Neural crest cell (in vitro differentiated cells): ENCODE results near the gene ZFYVE28. TPM values are rescaled to one million over a fixed set of nuclear protein-coding genes. Genes with fewer than 3 reads are reported as not detected.
A peak's percentile ranks its signal among the peaks of the same experiment; 100 is the strongest.

ENCODE experiments used
- DNase-seq: peaks from one replicate; pipeline ENCODE4 v3.0.0; 2021; ENCODE audit warnings: low read depth, mixed read lengths, low spot score
- H3K27ac Mint-ChIP-seq: one replicate; pipeline ENCODE4 v1.8.0; 2021; ENCODE audit warnings: mild to moderate bottlenecking, mixed read lengths; ENCODE audit not compliant: unreplicated experiment
- H3K27me3 Mint-ChIP-seq: 2 replicates; pipeline ENCODE4 v1.8.0; 2021; ENCODE audit warnings: low read depth, mild to moderate bottlenecking, mixed read lengths
- H3K36me3 Mint-ChIP-seq: 2 replicates; pipeline ENCODE4 v1.8.0; 2021; ENCODE audit warnings: low read depth, mild to moderate bottlenecking, mixed read lengths
- H3K4me1 Mint-ChIP-seq: 2 replicates; pipeline ENCODE4 v1.8.0; 2021; ENCODE audit warnings: mixed read lengths
- H3K4me3 Mint-ChIP-seq: one replicate; pipeline ENCODE4 v1.8.0; 2021; ENCODE audit warnings: mild to moderate bottlenecking, mixed read lengths
- H3K9me3 Mint-ChIP-seq: 2 replicates; pipeline ENCODE4 v1.8.0; 2021; ENCODE audit warnings: mixed read lengths
- total RNA-seq: library from RNA; stranded (reverse); gene quantifications from 2 replicates; pipeline ENCODE4 v1.2.1, GENCODE V29; 2021
- TF ChIP-seq, protein P1 (sequence below): fragments of 200-600 bp; sonication (generic); conservative IDR thresholded peaks from 2 replicates; pipeline ENCODE4 v1.5.0; 2021; ENCODE audit warnings: antibody characterized with exemption, mild to moderate bottlenecking

Gene ZFYVE28
- total RNA-seq, 1 donor from 2014 or later = 1.4 TPM

DNA sequence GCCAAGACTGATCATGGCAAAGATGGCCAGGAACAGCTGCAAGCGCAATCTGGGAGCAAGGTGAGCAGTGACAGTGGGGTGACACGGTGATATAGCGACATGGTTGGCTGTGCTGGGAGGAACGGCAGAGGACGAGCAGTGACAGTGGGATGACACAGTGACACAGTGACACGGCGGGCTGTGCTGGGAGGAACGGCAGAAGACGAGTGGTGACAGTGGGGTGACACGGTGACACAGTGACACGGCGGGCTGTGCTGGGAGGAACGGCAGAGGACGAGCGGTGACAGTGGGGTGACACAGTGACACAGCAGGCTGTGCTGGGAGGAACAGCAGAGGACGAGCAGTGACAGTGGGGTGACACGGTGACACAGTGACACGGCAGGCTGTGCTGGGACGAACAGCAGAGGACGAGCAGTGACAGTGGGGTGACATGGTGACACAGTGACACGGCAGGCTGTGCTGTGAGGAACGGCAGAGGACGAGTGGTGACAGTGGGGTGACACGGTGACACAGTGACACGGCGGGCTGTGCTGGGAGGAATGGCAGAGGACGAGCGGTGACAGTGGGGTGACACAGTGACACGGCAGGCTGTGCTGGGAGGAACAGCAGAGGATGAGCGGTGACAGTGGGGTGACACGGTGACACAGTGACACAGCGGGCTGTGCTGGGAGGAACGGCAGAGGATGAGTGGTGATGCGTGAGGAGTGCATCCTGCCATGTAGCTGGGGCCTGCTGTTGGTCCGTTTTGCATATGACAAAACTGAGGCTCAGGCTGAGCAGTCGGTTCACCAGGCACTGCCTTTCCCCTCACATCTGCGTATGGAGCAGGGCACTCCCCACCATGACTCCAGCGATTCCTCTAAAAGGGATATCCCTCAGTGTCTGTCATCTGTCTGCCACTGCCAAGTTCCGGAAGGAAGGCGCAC is 120.6 kb downstream of the ZFYVE28 start:
- no peak for DNase-seq
- TF ChIP-seq, protein P1, sequence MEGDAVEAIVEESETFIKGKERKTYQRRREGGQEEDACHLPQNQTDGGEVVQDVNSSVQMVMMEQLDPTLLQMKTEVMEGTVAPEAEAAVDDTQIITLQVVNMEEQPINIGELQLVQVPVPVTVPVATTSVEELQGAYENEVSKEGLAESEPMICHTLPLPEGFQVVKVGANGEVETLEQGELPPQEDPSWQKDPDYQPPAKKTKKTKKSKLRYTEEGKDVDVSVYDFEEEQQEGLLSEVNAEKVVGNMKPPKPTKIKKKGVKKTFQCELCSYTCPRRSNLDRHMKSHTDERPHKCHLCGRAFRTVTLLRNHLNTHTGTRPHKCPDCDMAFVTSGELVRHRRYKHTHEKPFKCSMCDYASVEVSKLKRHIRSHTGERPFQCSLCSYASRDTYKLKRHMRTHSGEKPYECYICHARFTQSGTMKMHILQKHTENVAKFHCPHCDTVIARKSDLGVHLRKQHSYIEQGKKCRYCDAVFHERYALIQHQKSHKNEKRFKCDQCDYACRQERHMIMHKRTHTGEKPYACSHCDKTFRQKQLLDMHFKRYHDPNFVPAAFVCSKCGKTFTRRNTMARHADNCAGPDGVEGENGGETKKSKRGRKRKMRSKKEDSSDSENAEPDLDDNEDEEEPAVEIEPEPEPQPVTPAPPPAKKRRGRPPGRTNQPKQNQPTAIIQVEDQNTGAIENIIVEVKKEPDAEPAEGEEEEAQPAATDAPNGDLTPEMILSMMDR = no peak
- peaks cover 5% of the 10 kb centered on the region for H3K36me3 Mint-ChIP-seq
- peak overlapping the region; percentile 84 for H3K27ac Mint-ChIP-seq
- peaks cover 3% of the 10 kb centered on the region for H3K27me3 Mint-ChIP-seq
- no peak overlapping the region for H3K4me3 Mint-ChIP-seq
- peaks cover 5% of the 10 kb centered on the region for H3K9me3 Mint-ChIP-seq
- H3K4me1 Mint-ChIP-seq = no peaks in the 10 kb centered on the region

DNA sequence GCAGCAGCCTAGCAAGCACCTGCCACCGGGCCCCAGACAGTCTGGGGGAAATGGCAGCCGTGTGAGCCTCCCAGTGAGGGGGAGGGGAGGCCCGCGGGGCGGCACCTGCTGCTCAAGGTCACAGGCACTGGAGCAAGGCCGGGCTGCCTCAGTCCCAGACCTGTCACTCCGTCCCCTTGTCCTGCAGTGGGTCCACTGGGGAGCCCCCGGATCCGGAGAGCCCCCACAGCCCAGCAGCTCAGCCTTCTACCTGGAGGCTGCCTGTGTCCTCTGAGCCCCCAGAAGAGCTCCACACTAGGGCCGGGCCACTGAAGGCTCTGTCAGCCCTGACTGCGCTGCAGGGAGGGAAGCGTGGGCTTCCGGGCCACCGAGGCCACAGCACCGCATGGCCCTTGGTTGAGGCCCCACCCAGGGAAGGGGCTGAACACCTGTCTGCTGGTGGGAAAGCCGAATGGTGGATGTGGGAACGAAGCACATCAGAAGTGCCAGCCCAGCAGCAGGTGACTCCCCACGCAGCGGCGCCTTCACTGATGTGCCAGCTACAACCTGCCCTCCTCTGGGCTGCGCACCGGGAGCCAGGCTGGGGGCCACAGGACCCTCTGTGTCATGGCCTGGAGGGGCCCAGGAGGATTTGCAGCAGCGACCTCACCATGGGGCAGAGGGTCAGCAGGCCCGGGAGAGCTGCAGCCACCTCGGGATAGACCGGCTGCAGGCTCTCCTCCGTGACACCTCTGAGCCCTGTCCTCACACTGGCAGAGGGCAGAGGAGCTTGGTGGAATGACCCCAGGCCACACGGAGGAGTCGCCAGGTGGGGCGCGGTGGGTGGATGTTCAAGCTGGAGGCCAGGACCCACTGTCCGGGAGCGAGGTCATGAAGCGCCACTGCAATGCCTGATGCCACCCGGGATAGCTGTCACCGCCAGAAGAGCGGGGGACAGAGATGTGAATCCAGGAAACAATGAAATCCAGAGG is 121.5 kb downstream of the ZFYVE28 start:
- Mint-ChIP-seq H3K4me3 (no peak overlapping the region), H3K9me3 (no peaks in the 10 kb centered on the region), H3K4me1 (peaks cover 7% of the 10 kb centered on the region), H3K27me3 (peaks cover 3% of the 10 kb centered on the region), H3K27ac (no peak overlapping the region), H3K36me3 (no peaks in the 10 kb centered on the region)
- no peak for DNase-seq
- TF ChIP-seq, protein P1 = no peak

- Mint-ChIP-seq H3K27ac (no peak overlapping the region), H3K4me3 (no peak overlapping the region), H3K27me3 (peaks cover 3% of the 10 kb centered on the region), H3K9me3 (no peaks in the 10 kb centered on the region), H3K4me1 (peaks cover 7% of the 10 kb centered on the region), H3K36me3 (no peaks in the 10 kb centered on the region)
- DNase-seq = no peak
- TF ChIP-seq, protein P1 = no peak
Observed at GRCh38 chr4:2295900-2296442, 122.5 kb downstream of the ZFYVE28 start.

DNA sequence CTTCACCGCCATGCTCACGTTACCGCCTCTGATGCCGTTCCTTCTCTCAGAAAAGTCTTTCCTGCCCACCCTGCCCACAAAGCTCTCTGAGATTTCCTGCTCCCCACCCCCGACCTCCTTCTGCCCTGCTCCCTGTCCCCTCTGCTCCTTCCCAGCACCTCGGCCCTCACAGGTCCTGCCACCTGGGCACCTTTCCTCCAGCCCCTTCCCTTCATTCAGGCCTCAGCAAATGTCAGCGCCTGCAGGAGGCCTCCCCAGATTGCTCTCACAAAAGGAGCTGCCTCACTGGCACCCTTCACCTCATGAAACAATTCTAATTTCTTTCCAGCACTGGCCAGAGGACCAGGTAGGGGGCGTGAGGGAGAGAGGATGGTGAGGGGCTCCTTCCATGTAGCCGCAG is 122.9 kb downstream of the ZFYVE28 start:
- DNase-seq = no peak
- H3K4me1 Mint-ChIP-seq = peaks cover 7% of the 10 kb centered on the region

More for the DNA sequence above, 122.9 kb downstream of the ZFYVE28 start:
- Mint-ChIP-seq H3K27ac (no peak overlapping the region), H3K27me3 (peaks cover 3% of the 10 kb centered on the region), H3K4me3 (no peak overlapping the region), H3K36me3 (no peaks in the 10 kb centered on the region), H3K9me3 (no peaks in the 10 kb centered on the region)
- TF ChIP-seq, protein P1 = no peak
